HG03469 (cell line): ENCODE data around the gene CXCL17.

ENCODE experiments used
- ATAC-seq: cut with Tn5 transposase; IDR thresholded peaks from one replicate; pipeline ENCODE4 v1.9.1; 2021; ENCODE audit warnings: mild to moderate bottlenecking, moderate library complexity, moderate number of reproducible peaks; ENCODE audit not compliant: unreplicated experiment

CXCL17 gene

GRCh38 chr19:42401365-42402303 is 41.1 kb downstream of the CXCL17 start:
- no peak for ATAC-seq

- ATAC-seq, result no peak
Measured at GRCh38 chr19:42400404-42400803, 42.3 kb downstream of the CXCL17 start.

- no peak for ATAC-seq
Measured at GRCh38 chr19:42397263-42398166, 45.2 kb downstream of the CXCL17 start.

- peak; percentile 93 for ATAC-seq
Measured at GRCh38 chr19:42396381-42397262, 46.1 kb downstream of the CXCL17 start.

GRCh38 chr19:42394751-42395150 is 48.0 kb downstream of the CXCL17 start:
- ATAC-seq, result no peak

- ATAC-seq, result no peak
Measured at GRCh38 chr19:42392165-42392564, 50.6 kb downstream of the CXCL17 start.

GRCh38 chr19:42389899-42390298 is 52.8 kb downstream of the CXCL17 start, which contains the start of gene CNFN:
CNFN (minus strand) TSS chr19:42390297; CDS start chr19:42389037, 1,260 bp downstream.
- ATAC-seq, result no peak

- no peak for ATAC-seq
Measured at GRCh38 chr19:42388851-42389489, 53.8 kb downstream of the CXCL17 start.

GRCh38 chr19:42386974-42387707 is 55.6 kb downstream of the CXCL17 start:
- no peak for ATAC-seq

GRCh38 chr19:42380155-42380554 is 62.6 kb downstream of the CXCL17 start:
- ATAC-seq, result no peak
